HG02852 (cell line): ENCODE data around the gene RGPD3.
"Not testable (repeated sequence)": the region's sequence is repeated elsewhere in the genome, so short reads cannot be mapped to it uniquely, and the experiment has no call there.

Source experiments
- ATAC-seq: cut with Tn5 transposase; IDR thresholded peaks from one replicate; pipeline ENCODE4 v1.9.1; 2021; ENCODE audit warnings: mild to moderate bottlenecking, moderate library complexity; ENCODE audit not compliant: unreplicated experiment

RGPD3 gene

DNA sequence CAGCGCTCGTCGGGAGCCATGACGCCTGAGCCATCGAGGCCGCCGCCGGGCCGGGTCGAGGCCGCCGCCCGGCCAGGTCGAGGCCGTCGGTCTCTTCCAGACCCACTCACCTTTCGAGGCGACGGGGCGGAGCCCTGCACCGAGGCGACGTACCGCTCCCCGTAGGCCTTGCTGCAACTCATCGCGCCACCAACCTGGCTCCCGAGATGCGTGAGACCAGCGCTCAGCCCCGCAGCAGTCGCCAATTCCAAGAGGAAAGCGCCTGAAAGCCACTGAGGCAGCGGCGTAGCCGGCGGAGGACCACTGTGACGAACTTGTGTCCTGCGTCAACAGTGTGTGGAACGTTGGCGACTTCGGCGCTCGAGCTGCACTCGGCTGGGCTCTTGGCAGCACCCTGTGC is at the start of gene RGPD3:
Gene RGPD3, minus strand, starts transcription at position 307 of the 400 bp plus-strand sequence. Its CDS starts 125 bp downstream, at position 182.
- not testable (repeated sequence) for ATAC-seq

DNA sequence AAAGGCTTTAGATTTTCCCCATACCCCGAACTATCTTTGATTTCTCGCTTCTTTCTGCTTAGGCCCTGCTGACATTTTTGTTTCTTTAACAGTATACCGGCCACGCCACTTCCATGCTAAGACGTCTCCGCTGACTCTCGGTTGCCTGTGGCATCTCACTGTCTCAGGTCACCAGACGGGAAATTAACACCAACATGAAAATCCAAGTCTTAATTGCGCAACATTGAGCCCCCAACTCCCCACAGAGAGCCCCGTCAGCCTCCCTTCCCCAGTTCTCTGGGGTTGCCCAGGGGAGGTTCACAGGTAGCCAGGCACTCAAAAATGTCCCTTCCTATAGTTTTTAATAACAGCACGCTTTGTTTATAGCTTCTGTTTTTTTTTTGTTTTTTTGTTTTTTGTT is 49.1 kb upstream of the RGPD3 start:
- ATAC-seq, result no peak

DNA sequence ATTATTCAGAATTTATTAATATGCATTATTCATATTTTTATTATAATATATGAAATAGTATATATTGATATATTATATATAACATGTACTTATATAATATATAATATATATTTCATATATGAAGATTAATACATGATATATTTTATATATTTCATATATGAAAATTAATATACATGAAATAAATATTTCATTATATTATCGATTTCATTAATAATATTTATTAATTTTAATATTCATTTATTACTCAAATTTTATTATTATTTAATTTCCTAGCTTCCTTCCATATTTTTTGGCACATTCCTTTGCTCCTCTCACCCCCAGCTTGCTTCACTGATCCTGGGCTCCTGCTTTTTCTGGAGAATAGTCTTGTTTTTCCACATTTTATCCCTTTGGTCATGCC is 48.7 kb upstream of the RGPD3 start:
- ATAC-seq, result no peak

DNA sequence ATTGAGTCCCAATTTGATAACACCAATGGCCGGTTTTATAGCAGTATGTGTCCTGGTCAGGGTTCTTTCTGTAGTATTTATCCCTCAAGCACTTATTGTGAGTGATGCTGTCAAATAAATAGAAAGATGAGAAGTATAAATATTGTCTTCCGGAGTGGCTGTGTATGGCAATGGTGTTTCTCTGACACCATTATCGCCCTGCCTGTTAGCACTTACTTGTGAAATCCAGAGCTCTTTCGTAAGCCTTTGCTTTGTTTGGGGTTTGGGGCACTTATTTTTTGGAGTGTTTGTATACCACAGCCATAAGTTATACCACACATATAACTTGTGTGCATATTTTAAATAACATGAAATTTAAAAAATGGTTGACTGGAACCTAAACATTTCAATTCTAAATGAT is 48.2 kb upstream of the RGPD3 start:
- ATAC-seq, result no peak

DNA sequence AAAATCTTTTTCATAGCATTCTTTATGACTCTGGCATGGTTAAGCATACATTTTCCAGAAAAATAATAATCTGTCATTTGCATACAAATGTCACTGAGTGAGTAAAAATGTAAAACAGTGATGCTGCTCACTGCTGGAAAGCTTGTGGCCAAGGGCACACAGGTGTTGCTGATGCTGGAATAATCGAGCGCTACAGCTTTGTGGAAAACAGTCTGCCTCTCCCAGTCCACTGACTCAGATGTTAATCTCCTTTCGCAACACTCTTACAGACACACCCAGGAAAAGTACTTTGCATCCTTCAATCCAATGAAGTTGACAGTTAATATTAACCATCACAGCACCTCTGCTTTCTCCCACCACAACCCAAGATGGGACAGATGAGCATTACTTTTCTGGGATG is 46.6 kb upstream of the RGPD3 start:
- not testable (repeated sequence) for ATAC-seq

DNA sequence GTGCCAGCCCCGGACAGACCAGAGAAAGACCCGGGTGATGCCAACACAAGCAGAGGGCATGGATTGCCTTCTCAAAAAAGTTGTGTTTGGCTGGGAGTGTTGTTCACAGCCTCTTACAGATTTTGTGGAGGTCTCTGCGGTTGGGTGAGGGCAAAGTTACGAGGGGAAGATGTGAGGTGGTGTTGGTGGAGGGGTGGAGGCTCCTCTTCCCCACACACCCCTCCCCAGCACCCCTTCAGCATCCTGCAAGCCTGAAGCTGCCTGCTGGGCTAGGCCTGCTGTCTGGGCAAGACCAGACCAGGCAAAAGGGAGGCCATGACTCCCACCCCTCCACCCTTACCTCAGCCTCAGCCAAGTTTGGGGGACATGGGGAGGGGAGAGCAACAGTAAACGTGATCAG is 45.2 kb upstream of the RGPD3 start:
- ATAC-seq, result not testable (repeated sequence)

DNA sequence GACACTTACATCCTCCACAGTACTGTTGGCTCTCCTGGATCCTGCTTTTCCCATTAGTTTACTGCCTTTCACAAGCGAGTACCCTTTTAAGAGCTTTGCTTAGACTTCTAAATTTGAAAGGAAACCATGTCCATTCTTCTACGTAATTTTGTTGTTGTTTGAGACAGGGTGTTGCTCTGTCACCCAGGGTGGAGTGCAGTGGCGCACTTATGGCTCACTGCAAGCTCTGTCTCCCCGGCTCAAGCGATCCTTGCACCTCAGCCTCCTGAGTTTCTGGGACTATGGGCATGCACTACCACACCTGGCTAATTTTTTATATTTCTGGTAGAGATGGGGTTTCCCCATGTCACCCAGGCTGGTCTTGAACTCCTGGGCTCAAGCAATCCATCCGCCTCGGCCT is 43.7 kb upstream of the RGPD3 start:
- not testable (repeated sequence) for ATAC-seq

DNA sequence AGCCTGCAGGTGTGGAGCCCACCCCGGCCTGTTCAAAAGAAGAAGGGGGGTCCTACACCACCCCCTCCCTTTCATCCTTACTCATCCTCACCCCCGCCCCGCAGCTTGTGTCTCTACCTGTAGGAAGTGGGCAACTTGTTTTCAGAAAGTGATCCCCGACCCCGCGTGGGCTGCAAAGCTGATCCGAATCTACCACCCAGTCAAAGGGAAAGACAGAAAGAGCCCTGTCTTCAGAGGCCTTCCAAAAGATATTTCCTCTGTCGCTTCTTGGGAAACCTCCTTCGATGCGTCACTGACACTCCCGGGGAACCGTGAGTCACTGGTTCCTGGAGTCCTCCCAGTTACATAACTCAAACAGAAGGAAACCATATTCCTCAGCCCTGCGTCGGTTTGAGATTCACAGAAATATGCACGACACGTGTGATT is 43.3 kb upstream of the RGPD3 start:
- not testable (repeated sequence) for ATAC-seq

DNA sequence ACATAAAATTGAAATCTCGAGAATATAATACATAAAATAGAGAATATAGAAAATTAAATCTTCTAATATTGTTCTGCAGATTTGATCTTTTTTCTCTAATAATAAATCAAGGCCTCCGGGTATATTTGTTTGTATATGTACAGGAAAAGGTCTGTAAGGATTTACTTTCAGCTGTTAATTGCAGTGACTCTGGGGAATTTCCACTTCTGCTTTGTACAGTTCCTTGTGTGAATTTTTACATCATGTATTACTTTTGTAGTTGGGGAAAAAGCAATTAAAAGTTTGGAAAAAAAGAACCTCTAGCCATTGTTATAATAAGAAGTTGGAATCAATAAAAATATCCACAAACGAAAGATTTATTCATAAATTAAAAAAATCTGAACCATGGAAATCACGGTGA is 42.6 kb upstream of the RGPD3 start:
- ATAC-seq, result not testable (repeated sequence)

DNA sequence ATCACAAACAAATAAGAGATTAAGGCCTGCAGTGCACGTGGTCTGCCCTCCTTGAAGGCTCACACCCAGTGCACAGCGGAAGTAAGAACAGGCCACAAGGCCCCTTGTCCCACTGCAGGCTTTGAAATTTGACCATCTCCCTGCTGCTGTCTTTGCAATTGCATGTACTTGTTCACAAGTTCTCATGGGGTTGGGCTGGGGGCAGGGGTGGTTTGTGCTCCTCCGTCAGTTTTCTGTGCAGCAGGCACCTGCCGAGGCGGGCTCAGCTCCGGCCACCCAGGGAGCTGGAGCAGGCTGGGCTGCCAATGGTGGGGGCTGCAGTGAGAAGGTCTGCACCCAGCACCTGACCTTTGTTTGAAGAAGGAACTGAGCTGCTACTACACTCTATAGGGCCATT is 41.2 kb upstream of the RGPD3 start:
- not testable (repeated sequence) for ATAC-seq

DNA sequence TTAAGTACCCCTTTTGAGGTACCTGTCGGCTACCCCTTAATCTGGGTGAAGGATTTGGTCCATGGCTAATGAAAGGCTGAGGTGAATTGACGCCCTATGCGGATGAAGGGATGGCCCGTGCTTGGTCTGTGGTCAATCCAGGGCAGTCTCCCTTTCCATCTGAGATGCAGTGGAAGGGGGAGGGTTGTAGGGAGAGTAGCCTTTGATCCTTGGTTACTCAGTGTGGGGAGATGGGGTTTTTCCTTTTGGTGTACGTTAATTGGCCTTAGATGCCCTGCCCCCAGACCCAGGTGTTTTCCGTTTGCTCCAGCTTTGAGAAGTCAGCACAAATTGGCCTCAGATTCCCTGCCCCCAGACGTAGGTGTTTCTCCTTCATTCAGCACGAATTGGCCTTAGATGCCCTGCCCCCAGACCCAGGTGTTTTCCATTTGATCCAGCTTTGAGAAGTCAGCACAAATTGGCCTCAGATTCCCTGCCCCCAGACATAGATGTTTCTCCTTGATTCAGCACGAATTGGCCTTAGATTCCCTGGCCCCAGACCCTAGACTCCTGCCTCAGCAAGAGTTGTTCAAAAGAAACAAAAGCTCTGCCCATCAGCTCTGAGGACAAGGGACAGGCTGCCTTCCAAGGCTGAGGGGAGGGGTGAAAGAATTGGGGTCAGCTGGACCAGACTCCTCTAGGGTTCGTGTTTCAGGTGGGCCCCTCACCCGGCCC is 40.6 kb upstream of the RGPD3 start:
- not testable (repeated sequence) for ATAC-seq

DNA sequence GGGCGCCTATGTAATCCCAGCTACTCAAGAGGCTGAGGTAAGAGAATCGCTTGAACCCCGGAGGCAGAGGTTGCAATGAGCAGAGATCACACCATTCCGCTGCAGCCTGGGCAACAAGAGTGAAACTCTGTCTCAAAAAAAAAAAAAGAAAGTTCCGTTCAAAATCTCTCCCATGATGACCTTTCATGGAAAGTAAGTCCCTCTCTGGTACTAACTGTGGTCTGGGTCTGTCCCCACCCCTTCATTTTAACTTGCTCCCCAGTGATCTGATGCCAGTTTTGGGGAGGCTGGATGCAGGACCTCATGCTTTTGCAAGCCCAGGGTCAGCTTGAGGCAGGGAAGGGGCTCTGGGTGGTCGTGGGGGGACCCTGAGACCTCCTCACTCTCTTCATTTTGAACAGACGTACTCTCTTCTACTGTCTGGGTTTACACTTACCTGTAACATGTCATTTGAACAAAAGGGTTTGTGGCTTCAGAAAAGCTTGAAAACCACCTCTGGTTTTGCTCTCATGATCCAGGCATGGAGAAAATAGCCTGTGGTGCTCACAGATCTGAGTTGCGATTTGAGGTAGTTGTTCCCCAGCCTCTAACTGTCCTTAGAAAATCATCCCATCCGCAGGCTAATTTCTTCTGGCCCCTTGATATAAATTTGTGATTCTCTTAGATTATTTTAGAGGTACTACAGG is 37.9 kb upstream of the RGPD3 start:
- not testable (repeated sequence) for ATAC-seq

DNA sequence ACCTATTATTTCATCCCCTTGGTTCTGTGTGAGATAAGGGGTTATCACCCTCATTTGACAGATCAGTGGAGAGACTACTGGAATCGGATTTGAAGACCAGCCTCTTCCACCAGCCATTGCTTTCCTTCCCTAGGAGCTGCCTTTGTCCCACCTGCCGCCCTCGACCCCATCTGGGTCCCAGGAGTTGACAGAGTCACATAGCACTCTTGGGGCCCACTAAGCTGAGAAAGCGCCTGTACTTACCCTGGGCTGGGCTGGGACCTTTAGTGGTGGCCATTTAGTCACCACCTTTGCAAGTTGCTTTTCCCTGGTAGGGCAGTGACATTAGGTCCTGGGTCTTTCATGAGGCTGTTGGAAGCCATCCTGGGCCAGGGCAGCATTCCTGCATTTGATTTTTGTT is 36.6 kb upstream of the RGPD3 start:
- not testable (repeated sequence) for ATAC-seq

DNA sequence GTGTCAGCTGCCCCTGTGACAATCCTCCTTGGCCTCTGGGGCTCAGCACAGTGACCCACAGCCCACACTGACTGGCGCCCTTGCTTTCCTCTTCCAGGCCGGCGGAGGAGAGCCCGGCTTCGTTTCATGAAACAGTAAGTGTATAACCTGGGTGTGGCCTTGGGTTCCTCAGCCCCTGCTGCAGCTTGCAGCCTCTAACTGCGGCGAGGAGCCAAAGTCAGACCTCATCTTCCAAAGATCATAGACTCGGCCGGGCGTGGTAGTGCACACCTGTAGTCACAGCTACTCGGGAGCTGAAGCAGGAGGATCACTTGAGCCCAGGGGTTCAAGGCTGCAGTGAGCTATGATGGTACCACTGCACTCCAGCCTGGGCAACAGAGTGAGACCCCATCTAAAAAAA is 36.0 kb upstream of the RGPD3 start:
- ATAC-seq, result not testable (repeated sequence)

DNA sequence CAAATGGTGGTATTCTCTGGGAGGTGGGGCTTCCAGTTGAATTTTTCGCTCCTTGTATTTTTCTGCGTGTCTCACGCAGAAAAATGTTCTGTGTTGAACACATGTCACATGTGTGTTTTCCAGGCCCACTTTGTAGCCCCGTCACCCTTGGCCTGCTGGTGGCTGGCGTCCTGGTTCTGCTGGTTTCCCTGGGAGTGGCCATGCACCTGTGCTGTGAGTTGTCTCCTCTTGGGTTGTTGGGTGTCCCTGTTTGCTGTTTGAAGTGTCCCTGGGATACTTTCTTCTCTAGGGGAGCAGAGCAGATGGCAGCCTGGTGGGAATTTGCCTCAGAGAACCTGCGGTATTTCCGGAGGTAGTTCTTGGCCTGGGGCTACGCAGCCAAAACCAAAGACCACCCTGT is 34.1 kb upstream of the RGPD3 start:
- not testable (repeated sequence) for ATAC-seq

DNA sequence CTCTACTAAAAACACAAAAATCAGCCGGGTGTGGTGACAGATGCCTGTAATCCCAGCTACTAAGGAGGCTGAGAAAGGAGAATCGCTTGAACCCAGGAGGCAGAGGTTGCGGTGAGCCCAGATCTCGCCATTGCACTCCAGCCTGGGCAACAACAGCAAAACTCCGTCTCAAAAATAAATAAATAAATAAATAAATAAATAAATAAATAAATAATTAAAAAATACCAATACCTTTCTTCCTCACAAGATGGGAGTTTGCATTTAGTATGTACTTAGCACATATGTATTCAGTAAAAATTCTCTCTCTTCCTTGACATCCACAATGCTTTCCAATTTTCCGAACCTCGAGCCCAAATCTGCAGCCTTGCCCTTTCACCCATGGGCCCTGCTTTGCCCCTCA is 32.1 kb upstream of the RGPD3 start:
- not testable (repeated sequence) for ATAC-seq

DNA sequence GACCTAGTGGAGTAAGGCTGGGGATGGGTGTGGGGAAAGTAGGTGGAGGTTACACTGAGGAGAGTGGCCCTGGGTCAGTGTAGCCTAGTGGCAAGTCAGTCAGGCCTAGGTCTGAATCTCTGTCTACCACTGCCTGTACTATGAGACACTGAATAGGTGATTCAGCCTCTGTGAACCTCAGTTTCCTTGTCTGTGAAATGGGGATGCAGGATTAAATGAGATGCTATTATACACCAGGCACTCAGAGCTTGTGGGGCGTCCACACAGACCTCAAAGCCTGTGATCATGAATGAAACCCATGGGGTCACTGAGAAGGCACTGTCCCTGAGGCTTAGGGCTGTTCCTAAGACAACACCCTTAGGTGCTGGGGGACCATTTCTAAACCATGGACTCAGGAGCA is 30.3 kb upstream of the RGPD3 start:
- ATAC-seq, result not testable (repeated sequence)

DNA sequence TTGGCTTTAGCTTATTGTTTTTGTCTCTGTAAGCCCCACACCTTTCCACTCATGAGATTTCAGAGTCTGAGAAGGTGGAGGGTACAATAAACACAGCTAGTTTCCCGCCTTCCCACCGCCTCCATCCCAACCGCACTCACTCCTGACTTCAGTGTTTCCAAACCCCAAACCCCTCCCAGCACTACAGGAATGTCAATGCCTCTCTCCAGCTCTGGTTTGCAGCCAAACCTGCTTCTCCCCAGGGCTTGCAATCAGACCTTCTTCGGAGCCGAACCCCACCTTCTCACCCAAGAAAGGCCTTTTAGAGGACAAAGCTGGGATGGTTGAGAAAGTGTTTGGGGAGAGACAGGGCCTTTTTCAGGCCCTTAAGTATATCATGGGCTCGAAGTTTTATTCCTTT is 24.7 kb upstream of the RGPD3 start:
- ATAC-seq, result not testable (repeated sequence)

DNA sequence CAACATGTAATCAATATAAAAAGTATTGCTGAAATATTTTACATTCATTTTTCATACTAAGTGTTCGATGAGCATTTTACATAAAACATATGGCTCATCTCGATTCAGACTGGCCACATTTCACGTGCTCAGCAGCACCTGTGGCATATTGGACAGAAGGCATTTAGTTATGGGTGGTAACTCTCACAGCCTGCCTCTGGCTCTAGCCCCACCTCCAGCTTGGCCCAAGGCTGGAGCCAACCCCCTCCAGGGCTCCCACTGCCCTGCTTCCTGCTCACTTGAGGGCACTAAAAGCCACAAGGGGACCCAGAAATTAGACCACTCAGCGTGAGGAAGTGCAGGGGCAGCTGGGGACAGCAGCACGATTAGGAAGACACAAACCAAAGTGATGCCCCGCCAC is 24.2 kb upstream of the RGPD3 start:
- ATAC-seq, result not testable (repeated sequence)

DNA sequence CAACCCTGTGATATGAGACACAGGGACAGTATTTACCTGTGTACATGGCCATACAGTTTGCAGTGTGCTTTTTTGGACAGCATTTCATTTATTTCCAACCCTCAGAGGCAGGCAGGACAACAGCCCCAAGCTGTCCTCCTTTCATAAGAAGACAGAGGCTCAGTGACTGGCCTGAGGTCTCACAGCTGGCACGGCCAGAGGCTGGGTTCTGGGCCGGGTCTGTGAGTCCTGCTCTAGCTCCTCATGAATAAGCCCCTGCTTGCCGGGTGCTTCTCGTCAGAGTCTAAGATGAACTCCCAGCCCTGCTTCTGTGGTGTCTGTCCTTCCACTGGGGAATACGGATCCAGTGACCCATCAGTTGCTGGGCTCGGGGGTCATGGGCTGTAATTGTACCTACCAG is 21.5 kb upstream of the RGPD3 start:
- not testable (repeated sequence) for ATAC-seq

DNA sequence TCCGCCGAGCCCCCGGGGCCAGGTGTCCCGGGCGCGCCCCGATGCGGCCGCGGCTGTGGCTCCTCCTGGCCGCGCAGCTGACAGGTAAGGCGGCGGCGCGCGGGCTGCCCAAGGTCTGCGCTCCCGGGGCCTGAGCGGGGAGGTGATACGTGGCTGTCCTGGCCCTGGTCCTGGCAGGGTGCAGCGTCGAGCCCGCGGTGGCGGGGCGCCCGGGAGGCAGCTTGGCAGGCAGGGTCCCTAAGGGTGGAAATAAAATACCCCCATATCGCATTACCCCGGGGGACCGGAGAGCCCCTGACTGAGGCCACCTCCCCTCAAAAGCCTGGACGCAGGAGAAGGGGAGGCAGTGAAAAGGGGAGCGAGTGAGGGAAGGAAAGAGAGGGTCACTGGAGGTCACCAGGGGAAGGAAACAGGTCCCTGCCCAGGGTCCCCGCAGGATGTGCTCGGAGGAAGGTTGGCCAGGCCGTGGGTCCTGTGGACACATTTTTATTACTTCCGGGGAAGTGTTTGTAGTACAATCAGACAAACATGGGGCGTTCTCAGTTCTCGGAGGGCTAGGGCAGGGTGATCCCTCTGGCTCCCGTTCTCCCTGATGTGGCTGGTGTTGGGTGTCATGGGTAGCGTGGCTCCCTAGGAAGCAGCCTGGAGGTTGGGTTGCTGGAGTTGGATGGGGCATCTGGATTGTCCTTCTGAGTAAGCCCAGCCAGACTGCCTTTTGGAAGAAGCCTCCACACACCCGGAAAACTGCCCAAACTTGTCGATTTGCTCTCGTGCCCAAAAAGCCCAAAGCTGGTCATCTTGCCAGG is 19.4 kb upstream of the RGPD3 start:
- not testable (repeated sequence) for ATAC-seq
